Measurements from ENCODE around the gene NFIC. TPM values are rescaled to one million over a fixed set of nuclear protein-coding genes. Genes with fewer than 3 reads are reported as not detected.
A peak's percentile ranks its signal among the peaks of the same experiment; 100 is the strongest.

The NFIC gene
- total and polyA plus RNA-seq, 4 donors: 40.4 to 208 (median 49.8) TPM

- peaks cover 0 to 14% (median 7%) of the 10 kb centered on the region in 5 donors for H3K4me1 ChIP-seq (ENCODE audit: control insufficient read depth in 5 of 5, insufficient read depth in 5 of 5, low read length in 5 of 5)
- ATAC-seq (ENCODE audit: insufficient read depth, low FRiP score) (no peak), DNase-seq (no peak)
- no peak for TF ChIP-seq CTCF (IDR thresholded peaks at IDR 0.05; ENCODE audit: control extremely low read depth, extremely low read depth)
- 88 to 90% methylated on average over 13 of the region's 13 CpGs for WGBS, 2 donors
- peaks cover 0 to 16% (median 6%) of the 10 kb centered on the region in 4 donors for H3K36me3 ChIP-seq (ENCODE audit: control insufficient read depth in 4 of 4, insufficient read depth in 4 of 4, low read length in 4 of 4)
- H3K9me3 ChIP-seq (ENCODE audit: control insufficient read depth in 4 of 4, insufficient read depth in 3 of 4, low read length in 3 of 4): no peaks in the 10 kb centered on the region
- no peak overlapping the region for H3K9ac ChIP-seq (ENCODE audit: insufficient read depth in 1 of 2, low read length in 2 of 2)
- peak overlapping the region in 1 of 2 donors; percentile 22 for H3K27ac ChIP-seq (ENCODE audit: low read depth in 1 of 2, low read length in 1 of 2)
- no peaks in the 10 kb centered on the region for H3K27me3 ChIP-seq (ENCODE audit: control insufficient read depth in 3 of 3, insufficient read depth in 3 of 3, low read length in 2 of 3)
- no peak overlapping the region for H3K4me3 ChIP-seq
Measured at GRCh38 chr19:3411636-3412035, 45.3 kb downstream of the NFIC start.

- Histone ChIP-seq H3K4me1 (ENCODE audit: control insufficient read depth in 5 of 5, insufficient read depth in 5 of 5, low read length in 5 of 5) (peaks cover 0 to 14% (median 7%) of the 10 kb centered on the region in 5 donors), H3K27me3 (ENCODE audit: control insufficient read depth in 3 of 3, insufficient read depth in 3 of 3, low read length in 2 of 3) (no peaks in the 10 kb centered on the region), H3K36me3 (ENCODE audit: control insufficient read depth in 4 of 4, insufficient read depth in 4 of 4, low read length in 4 of 4) (peaks cover 0 to 14% (median 6%) of the 10 kb centered on the region in 4 donors), H3K9ac (ENCODE audit: insufficient read depth in 1 of 2, low read length in 2 of 2) (no peak overlapping the region), H3K27ac (ENCODE audit: low read depth in 1 of 2, low read length in 1 of 2) (no peak overlapping the region), H3K4me3 (no peak overlapping the region), H3K9me3 (ENCODE audit: control insufficient read depth in 4 of 4, insufficient read depth in 3 of 4, low read length in 3 of 4) (no peaks in the 10 kb centered on the region)
- 85 to 89% methylated on average over 4 of the region's 4 CpGs for WGBS, 2 donors
- DNase-seq (no peak), ATAC-seq (ENCODE audit: insufficient read depth, low FRiP score) (no peak)
- no peak for TF ChIP-seq CTCF (IDR thresholded peaks at IDR 0.05; ENCODE audit: control extremely low read depth, extremely low read depth)
Measured at GRCh38 chr19:3412066-3412465, 45.7 kb downstream of the NFIC start.

GRCh38 chr19:3413796-3414327 lies 47.5 kb downstream of the NFIC start:
- H3K4me1 ChIP-seq (ENCODE audit: control insufficient read depth in 5 of 5, insufficient read depth in 5 of 5, low read length in 5 of 5): peaks cover 0 to 2% (median 0%) of the 10 kb centered on the region in 5 donors
- WGBS, 2 donors: 51 to 61% methylated on average over 13 of the region's 13 CpGs
- H3K27ac ChIP-seq (ENCODE audit: low read depth in 1 of 2, low read length in 1 of 2): no peak overlapping the region
- ATAC-seq (ENCODE audit: insufficient read depth, low FRiP score) (no peak), DNase-seq (peak in 1 of 3 donors; percentile 42)
- H3K36me3 ChIP-seq (ENCODE audit: control insufficient read depth in 4 of 4, insufficient read depth in 4 of 4, low read length in 4 of 4): peaks cover 0 to 16% (median 6%) of the 10 kb centered on the region in 4 donors
- H3K4me3 ChIP-seq: no peak overlapping the region
- no peaks in the 10 kb centered on the region for H3K27me3 ChIP-seq (ENCODE audit: control insufficient read depth in 3 of 3, insufficient read depth in 3 of 3, low read length in 2 of 3)
- TF ChIP-seq CTCF (IDR thresholded peaks at IDR 0.05; ENCODE audit: control extremely low read depth, extremely low read depth): no peak
- no peaks in the 10 kb centered on the region for H3K9me3 ChIP-seq (ENCODE audit: control insufficient read depth in 4 of 4, insufficient read depth in 3 of 4, low read length in 3 of 4)
- H3K9ac ChIP-seq (ENCODE audit: insufficient read depth in 1 of 2, low read length in 2 of 2): no peak overlapping the region

- peaks cover 0 to 2% (median 0%) of the 10 kb centered on the region in 5 donors for H3K4me1 ChIP-seq (ENCODE audit: control insufficient read depth in 5 of 5, insufficient read depth in 5 of 5, low read length in 5 of 5)
- H3K36me3 ChIP-seq (ENCODE audit: control insufficient read depth in 4 of 4, insufficient read depth in 4 of 4, low read length in 4 of 4): peaks cover 0 to 10% (median 6%) of the 10 kb centered on the region in 4 donors
- ATAC-seq (ENCODE audit: insufficient read depth, low FRiP score) (no peak), DNase-seq (no peak)
- WGBS, 2 donors: 71 to 90% methylated on average over 5 of the region's 5 CpGs
- TF ChIP-seq CTCF (IDR thresholded peaks at IDR 0.05; ENCODE audit: control extremely low read depth, extremely low read depth): no peak
- H3K4me3 ChIP-seq: no peak overlapping the region
- H3K9me3 ChIP-seq (ENCODE audit: control insufficient read depth in 4 of 4, insufficient read depth in 3 of 4, low read length in 3 of 4): no peaks in the 10 kb centered on the region
- no peak overlapping the region for H3K9ac ChIP-seq (ENCODE audit: insufficient read depth in 1 of 2, low read length in 2 of 2)
- no peaks in the 10 kb centered on the region for H3K27me3 ChIP-seq (ENCODE audit: control insufficient read depth in 3 of 3, insufficient read depth in 3 of 3, low read length in 2 of 3)
- no peak overlapping the region for H3K27ac ChIP-seq (ENCODE audit: low read depth in 1 of 2, low read length in 1 of 2)
Measured at GRCh38 chr19:3415695-3416094, 49.3 kb downstream of the NFIC start.
